ENCODE results near the gene TMEM181. TPM values are rescaled to one million over a fixed set of nuclear protein-coding genes. Genes with fewer than 3 reads are reported as not detected.

The TMEM181 gene
- total and polyA plus RNA-seq, 12 donors: 8.8 to 29.1 (median 20.5) TPM

- no peaks in the 10 kb centered on the region for H3K36me3 ChIP-seq (replicated peaks in 1 of 2)
- intact Hi-C loops (cut with DNase I): no loop called here
- no peak overlapping the region for H3K4me3 ChIP-seq
- WGBS, 4 donors: 74 to 87% (median 75%) methylated on average over 8 of the region's 8 CpGs
- TF ChIP-seq, protein P1, sequence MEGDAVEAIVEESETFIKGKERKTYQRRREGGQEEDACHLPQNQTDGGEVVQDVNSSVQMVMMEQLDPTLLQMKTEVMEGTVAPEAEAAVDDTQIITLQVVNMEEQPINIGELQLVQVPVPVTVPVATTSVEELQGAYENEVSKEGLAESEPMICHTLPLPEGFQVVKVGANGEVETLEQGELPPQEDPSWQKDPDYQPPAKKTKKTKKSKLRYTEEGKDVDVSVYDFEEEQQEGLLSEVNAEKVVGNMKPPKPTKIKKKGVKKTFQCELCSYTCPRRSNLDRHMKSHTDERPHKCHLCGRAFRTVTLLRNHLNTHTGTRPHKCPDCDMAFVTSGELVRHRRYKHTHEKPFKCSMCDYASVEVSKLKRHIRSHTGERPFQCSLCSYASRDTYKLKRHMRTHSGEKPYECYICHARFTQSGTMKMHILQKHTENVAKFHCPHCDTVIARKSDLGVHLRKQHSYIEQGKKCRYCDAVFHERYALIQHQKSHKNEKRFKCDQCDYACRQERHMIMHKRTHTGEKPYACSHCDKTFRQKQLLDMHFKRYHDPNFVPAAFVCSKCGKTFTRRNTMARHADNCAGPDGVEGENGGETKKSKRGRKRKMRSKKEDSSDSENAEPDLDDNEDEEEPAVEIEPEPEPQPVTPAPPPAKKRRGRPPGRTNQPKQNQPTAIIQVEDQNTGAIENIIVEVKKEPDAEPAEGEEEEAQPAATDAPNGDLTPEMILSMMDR (IDR thresholded peaks at IDR 0.05): no peak
- no peak for TF ChIP-seq POLR2A (IDR thresholded peaks at IDR 0.05)
- H3K27ac ChIP-seq: no peak overlapping the region
- DNase-seq: no peak
- no peaks in the 10 kb centered on the region for H3K9me3 ChIP-seq (replicated peaks in 1 of 3)
- no peaks in the 10 kb centered on the region for H3K27me3 ChIP-seq
- H3K4me1 ChIP-seq (replicated peaks in 1 of 2): no peaks in the 10 kb centered on the region
Measured at GRCh38 chr6:158529629-158530028, 30.3 kb upstream of the TMEM181 start.

DNA sequence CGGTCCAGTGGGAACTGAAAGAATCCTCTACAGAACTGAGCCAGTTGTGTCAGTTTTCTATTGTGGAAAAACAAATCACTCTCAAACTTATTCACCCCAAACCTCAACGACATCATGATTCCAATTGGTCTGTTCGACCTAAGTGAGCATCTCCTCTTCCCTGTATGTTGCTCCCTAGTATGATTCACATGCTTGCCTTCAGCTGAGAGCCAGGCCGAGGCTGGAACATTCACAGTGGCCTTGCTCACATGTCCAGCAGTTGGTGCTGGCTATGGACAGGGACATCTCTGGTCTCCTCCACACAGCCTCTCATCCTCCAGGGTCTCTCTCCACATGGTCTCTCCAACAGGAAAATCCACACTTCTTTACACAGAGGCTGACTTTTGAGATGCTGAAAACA lies 28.3 kb upstream of the TMEM181 start:
- TF ChIP-seq, protein P1 (IDR thresholded peaks at IDR 0.05): no peak
- TF ChIP-seq POLR2A (IDR thresholded peaks at IDR 0.05): no peak
- WGBS, 4 donors: 66 to 84% (median 78%) methylated on average over 4 of the region's 4 CpGs
- intact Hi-C loops (cut with DNase I): no loop called here

GRCh38 chr6:158531970-158532369 lies 27.9 kb upstream of the TMEM181 start:
- H3K36me3 ChIP-seq (replicated peaks in 1 of 2): no peaks in the 10 kb centered on the region
- no peaks in the 10 kb centered on the region for H3K27me3 ChIP-seq
- no peak overlapping the region for H3K27ac ChIP-seq
- H3K9me3 ChIP-seq (replicated peaks in 1 of 3): no peaks in the 10 kb centered on the region
- intact Hi-C loops (cut with DNase I): no loop called here
- WGBS, 4 donors: 90 to 98% (median 93%) methylated on average over 2 of the region's 2 CpGs
- no peak for DNase-seq
- H3K4me1 ChIP-seq (replicated peaks in 1 of 2): peaks cover 5 to 7% of the 10 kb centered on the region in 2 donors
- H3K4me3 ChIP-seq: no peak overlapping the region
- TF ChIP-seq, protein P1 (IDR thresholded peaks at IDR 0.05): no peak
- no peak for TF ChIP-seq POLR2A (IDR thresholded peaks at IDR 0.05)

More for the DNA sequence above, 28.3 kb upstream of the TMEM181 start:
- H3K4me1 ChIP-seq (replicated peaks in 1 of 2): peaks cover 4% of the 10 kb centered on the region in 2 donors
- H3K27ac ChIP-seq: no peak overlapping the region
- no peak for DNase-seq
- H3K36me3 ChIP-seq (replicated peaks in 1 of 2): no peaks in the 10 kb centered on the region
- H3K27me3 ChIP-seq: no peaks in the 10 kb centered on the region
- no peak overlapping the region for H3K4me3 ChIP-seq
- H3K9me3 ChIP-seq (replicated peaks in 1 of 3): no peaks in the 10 kb centered on the region

DNA sequence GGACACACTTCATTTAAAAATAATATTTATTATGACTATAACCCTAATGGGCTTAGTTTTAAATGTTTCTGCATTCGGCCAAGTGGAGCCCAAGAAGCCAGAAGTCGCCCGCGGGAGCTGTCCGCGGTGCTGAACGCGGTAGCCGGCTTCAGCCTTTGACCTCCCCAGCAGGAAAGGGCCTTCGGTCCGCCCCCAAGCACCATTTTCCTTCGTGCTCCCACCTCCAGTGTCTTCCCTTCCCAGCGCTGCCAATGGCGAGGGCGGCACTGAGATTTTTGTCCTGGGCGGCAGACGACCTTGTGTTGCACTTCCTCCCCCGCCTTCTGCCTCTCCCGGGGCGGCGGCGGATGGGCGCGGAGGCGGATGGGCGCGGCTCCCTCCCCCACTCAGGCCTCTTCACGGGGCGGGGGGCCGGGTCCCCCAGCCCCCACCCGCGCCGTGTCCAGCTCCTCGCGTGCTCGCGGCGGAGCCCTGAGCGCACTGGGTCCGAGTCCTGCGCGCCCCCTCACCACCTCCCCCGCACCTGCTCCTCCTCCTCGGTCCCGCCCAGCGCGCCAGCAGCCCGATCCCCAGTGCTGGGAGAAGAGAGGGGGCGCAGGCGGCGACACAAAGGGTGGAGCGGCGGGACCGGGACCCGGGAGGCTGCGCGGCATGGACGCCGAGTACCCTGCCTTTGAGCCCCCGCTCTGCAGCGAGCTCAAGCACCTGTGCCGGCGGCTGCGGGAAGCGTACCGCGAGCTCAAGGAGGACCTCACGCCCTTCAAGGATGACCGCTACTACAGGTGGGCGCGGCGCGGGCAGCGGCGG lies 23.6 kb upstream of the TMEM181 start:
- Histone ChIP-seq H3K4me3 (peak overlapping the region in 2 of 4 donors; percentile 30 to 70), H3K36me3 (replicated peaks in 1 of 2) (no peaks in the 10 kb centered on the region), H3K4me1 (replicated peaks in 1 of 2) (peaks cover 5 to 11% of the 10 kb centered on the region in 2 donors), H3K9me3 (replicated peaks in 1 of 3) (no peaks in the 10 kb centered on the region), H3K27ac (peak overlapping the region in 1 of 5 donors; percentile 51), H3K27me3 (no peaks in the 10 kb centered on the region)
- no peak for TF ChIP-seq POLR2A (IDR thresholded peaks at IDR 0.05)
- 1 to 4% (median 1%) methylated on average over 8 to 75 of the region's 75 CpGs for WGBS, 4 donors
- DNase-seq: peak; percentile 68 to 84 (median 81)
- intact Hi-C loops (cut with DNase I): no loop called here

Measured in adrenal gland (tissue), 12 donors.